HTERT RPE-1 (cell line): ENCODE results near the gene TRMT1L.
"Not testable (repeated sequence)": the region's sequence is repeated elsewhere in the genome, so short reads cannot be mapped to it uniquely, and the experiment has no call there.

ENCODE experiments used
- in situ Hi-C: fragments of 300-500 bp; cut with MboI; formaldehyde crosslinking; loops from 4 replicates; pipeline ENCODE4 v1.14.3; 2020; ENCODE audit warnings: low sequenced_read_pairs

TRMT1L gene, protein sequence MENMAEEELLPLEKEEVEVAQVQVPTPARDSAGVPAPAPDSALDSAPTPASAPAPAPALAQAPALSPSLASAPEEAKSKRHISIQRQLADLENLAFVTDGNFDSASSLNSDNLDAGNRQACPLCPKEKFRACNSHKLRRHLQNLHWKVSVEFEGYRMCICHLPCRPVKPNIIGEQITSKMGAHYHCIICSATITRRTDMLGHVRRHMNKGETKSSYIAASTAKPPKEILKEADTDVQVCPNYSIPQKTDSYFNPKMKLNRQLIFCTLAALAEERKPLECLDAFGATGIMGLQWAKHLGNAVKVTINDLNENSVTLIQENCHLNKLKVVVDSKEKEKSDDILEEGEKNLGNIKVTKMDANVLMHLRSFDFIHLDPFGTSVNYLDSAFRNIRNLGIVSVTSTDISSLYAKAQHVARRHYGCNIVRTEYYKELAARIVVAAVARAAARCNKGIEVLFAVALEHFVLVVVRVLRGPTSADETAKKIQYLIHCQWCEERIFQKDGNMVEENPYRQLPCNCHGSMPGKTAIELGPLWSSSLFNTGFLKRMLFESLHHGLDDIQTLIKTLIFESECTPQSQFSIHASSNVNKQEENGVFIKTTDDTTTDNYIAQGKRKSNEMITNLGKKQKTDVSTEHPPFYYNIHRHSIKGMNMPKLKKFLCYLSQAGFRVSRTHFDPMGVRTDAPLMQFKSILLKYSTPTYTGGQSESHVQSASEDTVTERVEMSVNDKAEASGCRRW

DNA sequence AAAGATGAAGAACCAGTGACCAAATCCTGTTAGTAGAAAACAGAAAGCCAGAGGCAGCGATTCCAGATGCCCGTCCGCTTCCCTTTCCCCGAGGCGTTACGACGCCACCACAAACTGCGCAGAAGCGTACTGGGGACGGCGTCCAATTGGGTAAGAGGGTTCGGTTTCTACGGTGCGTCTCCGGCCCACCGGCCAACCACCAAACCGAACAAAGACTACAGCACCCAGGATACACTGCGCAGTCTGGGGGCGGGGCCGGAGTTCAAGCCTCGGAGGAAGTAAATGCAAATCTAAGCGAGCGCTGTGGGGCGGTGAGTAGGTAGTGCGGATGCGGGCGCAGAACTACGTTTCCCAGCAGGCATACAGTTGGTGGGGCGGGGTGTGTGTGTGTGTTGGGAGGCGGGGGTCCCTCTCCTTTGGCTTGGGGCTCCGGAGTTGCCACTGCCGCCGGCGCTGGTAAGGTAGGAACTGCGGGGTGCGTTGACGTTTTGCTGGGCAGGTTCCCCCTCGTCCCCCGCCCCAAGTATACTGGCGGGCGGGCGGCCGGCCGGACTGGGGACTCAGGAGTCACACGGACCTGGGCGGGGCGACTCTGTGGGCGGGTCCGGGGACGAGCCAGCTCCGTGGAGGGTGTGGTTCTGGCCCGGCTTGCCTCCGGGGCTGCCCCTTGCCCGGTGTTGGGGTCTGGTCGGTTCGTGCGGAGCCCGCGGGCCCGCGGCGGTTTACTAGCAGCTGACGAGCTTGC is at the start of gene TRMT1L, which contains the start of gene SWT1:
Gene TRMT1L (minus strand): TSS at position 100 of the 745 bp plus-strand sequence. CDS start 241 bp downstream, outside the sequence.
Gene SWT1 (plus strand): TSS at position 314 of the 745 bp plus-strand sequence. CDS start 3,675 bp downstream, outside the sequence.
- in situ Hi-C loops = no loop called here

DNA sequence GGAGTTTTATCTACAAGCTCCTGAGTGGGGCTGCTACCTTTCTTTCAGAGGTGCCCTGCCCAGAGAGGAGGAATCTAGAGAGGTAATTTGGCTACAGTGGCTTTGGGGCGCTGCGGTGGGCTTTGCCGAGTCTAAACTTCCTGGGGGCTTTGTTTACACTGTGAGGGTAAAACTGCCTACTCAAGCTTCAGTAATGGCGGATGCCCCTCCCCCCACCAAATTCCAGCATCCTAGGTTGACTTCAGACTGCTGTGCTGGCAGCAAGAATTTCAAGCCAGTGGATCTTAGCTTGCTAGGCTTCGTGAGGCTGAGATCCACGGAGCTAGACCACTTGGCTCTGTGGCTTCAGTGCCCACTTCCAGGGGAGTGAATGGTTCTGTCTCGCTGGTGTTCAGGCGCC is 44.1 kb upstream of the TRMT1L start:
- in situ Hi-C loops = no loop called here

GRCh38 chr1:185198712-185199111 is 42.0 kb upstream of the TRMT1L start:
- in situ Hi-C loops = not testable (repeated sequence)

GRCh38 chr1:185193756-185194155 is 37.0 kb upstream of the TRMT1L start:
- in situ Hi-C loops = no loop called here

- in situ Hi-C loops = no loop called here
Measured at GRCh38 chr1:185170291-185170848, 13.6 kb upstream of the TRMT1L start.

- in situ Hi-C loops = no loop called here
Measured at GRCh38 chr1:185166106-185166505, 9.4 kb upstream of the TRMT1L start.

DNA sequence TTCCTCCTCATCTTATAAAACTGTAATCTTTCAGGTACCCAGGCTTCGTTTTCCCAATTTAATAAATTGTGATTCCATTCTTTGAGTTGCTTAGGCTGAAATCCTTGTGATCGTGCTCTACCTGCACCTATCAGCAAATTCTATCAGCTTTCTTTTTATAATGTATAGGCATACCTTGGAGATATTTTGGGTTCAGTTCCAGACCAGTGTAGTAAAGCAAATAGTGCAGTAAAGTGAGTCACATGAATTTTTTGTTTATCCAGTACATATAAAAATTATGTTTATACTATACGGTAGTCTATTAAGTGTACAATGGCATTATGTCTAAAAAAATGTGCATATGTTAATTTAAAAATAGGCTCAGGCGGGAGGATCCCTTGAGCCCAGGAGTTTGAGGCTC is 5.7 kb upstream of the TRMT1L start:
- in situ Hi-C loops = no loop called here

GRCh38 chr1:185159966-185160365 is 3.2 kb upstream of the TRMT1L start:
- in situ Hi-C loops = no loop called here

GRCh38 chr1:185158800-185159199 is 2.0 kb upstream of the TRMT1L start:
- in situ Hi-C loops = no loop called here

DNA sequence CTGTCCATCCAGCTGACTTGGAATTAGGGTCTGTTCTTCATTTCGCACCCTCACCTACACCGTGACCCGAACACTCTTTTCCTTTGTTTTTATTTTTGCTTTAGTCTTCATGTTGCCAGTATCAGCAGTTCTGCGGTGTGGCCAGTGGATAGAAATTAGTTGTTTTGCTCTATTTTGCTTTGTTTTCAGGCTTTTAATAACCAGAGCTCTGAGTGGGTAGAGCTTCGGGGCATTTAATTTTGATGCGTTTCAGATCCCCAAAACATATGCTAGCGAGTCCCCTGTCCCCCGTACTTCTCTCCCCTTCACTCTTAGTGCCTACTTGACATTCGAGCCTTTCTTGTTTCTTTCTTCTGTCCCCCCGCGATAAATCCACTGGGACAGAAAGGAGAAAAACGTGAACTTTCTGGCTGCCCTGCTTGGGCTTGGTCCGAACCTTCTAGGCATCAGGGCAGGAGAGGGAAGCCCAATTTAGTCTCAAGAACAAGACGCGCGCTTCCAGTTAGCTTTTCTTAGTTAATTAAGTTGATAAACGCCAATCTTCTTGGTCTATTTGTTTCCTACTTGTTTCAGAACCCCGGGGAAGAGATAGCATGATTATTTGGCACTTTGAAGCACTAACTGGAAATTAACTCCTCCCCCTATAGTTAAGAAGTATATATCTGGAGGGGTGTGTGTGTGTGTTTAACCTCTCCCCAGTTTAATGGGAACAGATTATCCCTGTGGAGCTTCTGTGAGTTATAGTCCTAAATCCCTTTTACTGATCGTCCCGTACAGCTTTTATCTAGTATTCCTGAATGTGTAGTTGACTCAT is 1.1 kb upstream of the TRMT1L start:
- in situ Hi-C loops = no loop called here

DNA sequence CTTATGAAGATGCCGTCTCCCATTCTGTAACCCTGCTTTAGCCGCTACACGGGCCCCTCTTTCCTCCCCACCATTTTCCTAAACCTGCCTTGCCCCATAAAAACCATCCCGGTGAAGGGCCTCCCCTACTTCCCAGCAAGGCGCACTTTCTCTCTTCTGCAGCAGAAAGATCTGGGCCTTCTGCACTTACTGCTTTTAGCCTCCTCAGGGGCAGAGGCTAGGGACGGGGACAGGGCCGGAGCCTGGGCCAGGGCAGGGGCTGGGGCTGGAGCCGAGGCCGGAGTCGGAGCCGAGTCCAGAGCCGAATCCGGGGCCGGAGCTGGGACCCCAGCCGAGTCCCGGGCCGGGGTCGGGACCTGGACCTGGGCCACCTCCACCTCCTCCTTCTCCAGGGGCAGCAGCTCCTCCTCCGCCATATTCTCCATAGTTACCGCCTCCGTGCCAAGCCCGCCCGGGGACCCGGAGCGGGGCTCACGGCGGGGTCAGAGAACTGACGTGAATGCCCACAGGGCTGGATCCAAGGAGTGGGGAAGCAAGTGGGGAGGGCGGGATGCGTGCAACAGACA is 382 bp downstream of the TRMT1L start:
- in situ Hi-C loops = no loop called here

DNA sequence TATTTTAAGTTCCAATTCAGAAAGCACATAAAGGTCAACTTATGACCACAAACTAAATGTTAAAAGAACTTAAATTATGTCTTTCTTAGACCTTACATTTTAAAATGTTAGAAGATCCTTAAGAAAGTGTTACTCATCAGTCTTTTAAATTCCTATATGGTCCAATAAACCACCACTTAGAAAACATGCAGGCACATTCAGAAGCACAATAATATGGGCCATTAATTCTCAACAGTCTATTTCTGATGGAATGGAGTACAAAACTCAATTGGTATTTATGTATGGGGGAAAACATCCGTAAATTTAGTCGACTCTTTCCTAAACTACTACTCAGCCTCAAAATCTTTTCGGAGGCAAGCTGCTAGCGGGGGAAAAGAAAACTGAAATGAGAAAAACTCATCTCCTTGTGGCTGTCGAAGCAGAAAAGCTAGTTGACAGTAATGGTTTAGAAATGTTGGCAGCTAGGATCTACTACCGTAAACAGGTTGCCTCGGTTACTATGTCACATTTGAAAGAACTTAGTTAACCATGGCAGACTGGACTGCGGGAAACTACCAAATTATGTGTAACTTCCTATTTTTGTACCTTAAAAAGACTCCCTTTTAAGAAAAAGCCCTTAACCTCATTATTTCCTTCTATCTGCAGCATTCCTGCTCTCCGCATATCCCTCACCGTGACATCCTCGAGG is 1.0 kb downstream of the TRMT1L start:
- in situ Hi-C loops = no loop called here

- in situ Hi-C loops = no loop called here
Measured at GRCh38 chr1:185154912-185155513, 1.7 kb downstream of the TRMT1L start.

GRCh38 chr1:185152187-185152767 is 4.5 kb downstream of the TRMT1L start:
- in situ Hi-C loops = no loop called here

DNA sequence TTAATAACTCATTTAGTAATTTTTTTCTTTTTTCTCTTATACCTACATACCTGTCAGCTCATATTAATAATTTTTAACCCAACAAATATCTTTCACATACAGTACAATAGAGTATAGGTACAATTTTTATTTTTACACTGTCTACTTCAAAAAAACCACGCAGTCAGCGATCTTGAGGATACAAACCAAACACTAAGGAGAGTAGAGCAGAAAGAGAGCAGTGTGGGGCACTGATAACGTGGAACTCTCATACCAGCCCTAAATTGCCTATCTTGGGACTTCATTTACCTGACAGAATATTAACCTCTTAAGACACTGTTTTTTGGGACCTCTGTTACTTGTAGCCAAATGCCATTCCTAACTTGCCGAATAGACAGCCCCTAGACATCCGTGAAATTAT is 5.5 kb downstream of the TRMT1L start:
- in situ Hi-C loops = no loop called here

- in situ Hi-C loops = no loop called here
Measured at GRCh38 chr1:185144233-185144632, 12.5 kb downstream of the TRMT1L start.

DNA sequence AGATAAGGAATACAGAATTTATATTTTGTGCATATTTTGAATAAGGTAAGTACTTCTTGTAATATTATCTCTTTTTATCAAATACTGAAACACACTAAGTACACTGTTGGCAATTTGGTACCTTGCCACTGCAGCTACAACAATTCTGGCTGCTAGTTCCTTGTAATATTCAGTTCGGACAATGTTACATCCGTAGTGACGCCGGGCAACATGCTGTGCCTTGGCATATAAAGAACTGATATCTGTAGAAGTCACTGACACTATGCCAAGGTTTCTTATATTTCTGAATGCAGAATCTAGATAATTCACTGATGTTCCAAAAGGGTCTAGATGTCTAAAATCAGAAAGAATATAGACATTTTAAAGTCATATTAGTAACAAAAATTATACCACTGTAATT is 17.5 kb downstream of the TRMT1L start:
- in situ Hi-C loops = no loop called here

- in situ Hi-C loops = no loop called here
Measured at GRCh38 chr1:185137896-185138545, 18.7 kb downstream of the TRMT1L start.
